ENCODE measurements around the gene VARS2.

- TF ChIP-seq ATF3 (IDR thresholded peaks at IDR 0.05), result no peak
- no peak for TF ChIP-seq CTCF (IDR thresholded peaks at IDR 0.05; ENCODE audit: low read depth, low read length, missing input control)
Observed at GRCh38 chr6:30903236-30903635, 10.8 kb upstream of the VARS2 start.
